Gastroesophageal sphincter (tissue), 4 donors: ENCODE data around the gene BEND7. TPM values are rescaled to one million over a fixed set of nuclear protein-coding genes. Genes with fewer than 3 reads are reported as not detected.

Experiments
- ATAC-seq: fragments of 150-250 bp; one replicate; pipeline ENCODE4 v1.9.1; 2016; ENCODE audit warnings: mild to moderate bottlenecking, moderate library complexity
- H3K27ac ChIP-seq, 4 donors: fragments of 200-600 bp; sonication (generic) in 3 of 4; 1 replicate in 3 of 4; 2 replicates in 1 of 4; pipeline ENCODE4 v1.5.1; 2016 to 2019
- H3K27me3 ChIP-seq: fragments of 200-600 bp; sonication (generic); one replicate; pipeline ENCODE4 v1.5.1; 2019
- H3K36me3 ChIP-seq, 2 donors: fragments of 200-600 bp; sonication (generic); one replicate each; pipeline ENCODE4 v1.5.1; 2019; ENCODE audit warnings: control low read depth in 1 of 2
- H3K4me1 ChIP-seq, 3 donors: fragments of 200-600 bp; sonication (generic); 1 replicate in 2 of 3; 2 replicates in 1 of 3; pipeline ENCODE4 v1.5.1; 2016 to 2019; ENCODE audit warnings: control low read depth in 2 of 3
- H3K4me3 ChIP-seq, 2 donors: fragments of 200-600 bp; sonication (generic); one replicate each; pipeline ENCODE4 v1.5.1; 2019; ENCODE audit warnings: mild to moderate bottlenecking in 1 of 2, moderate library complexity in 1 of 2
- H3K9me3 ChIP-seq, 3 donors: fragments of 200-600 bp; sonication (generic); one replicate each; pipeline ENCODE4 v1.5.1; 2017 to 2019; ENCODE audit warnings: control low read depth in 2 of 3
- CTCF ChIP-seq, 4 experiments: fragments of 200-600 bp in 2 of 4; fragments of 450-650 bp in 2 of 4; sonication (generic) in 1 of 4; IDR thresholded peaks; one replicate each; pipeline ENCODE4 v1.5.1; 2017 to 2019; ENCODE audit warnings: antibody characterized with exemption in 4 of 4, mild to moderate bottlenecking in 2 of 4, moderate library complexity in 2 of 4
- EP300 ChIP-seq: sonication (generic); formaldehyde crosslinking; IDR thresholded peaks from one replicate; pipeline ENCODE4 v1.6.1; 2017; ENCODE audit warnings: antibody characterized with exemption, mild to moderate bottlenecking
- POLR2A ChIP-seq, 2 donors: fragments of 450-650 bp; IDR thresholded peaks; one replicate each; pipeline ENCODE4 v1.6.1; 2017; ENCODE audit warnings: antibody characterized with exemption in 2 of 2, mild to moderate bottlenecking in 2 of 2, moderate library complexity in 1 of 2
- POLR2AphosphoS5 ChIP-seq: sonication (generic); formaldehyde crosslinking; IDR thresholded peaks from one replicate; pipeline ENCODE4 v1.6.1; 2017; ENCODE audit warnings: antibody characterized with exemption
- WGBS, 2 donors: methylation state at CpG; one replicate each; pipeline ENCODE4 v1.1.5; 2018; ENCODE audit warnings: low coverage in 1 of 2; 5-methylcytosine and 5-hydroxymethylcytosine counted together
- small RNA-seq, 4 donors: library from RNA; depleted of rRNA; stranded (forward); fragments of <200 nt; gene quantifications; one replicate each; pipeline ENCODE3, GENCODE V24; 2016
- total RNA-seq, 4 donors: library from RNA; depleted of rRNA; stranded (reverse); fragments of >200 nt; gene quantifications; one replicate each; pipeline ENCODE4 v1.1.0, GENCODE V29; 2016

Gene BEND7
- total RNA-seq, 4 donors from 2014 or later = 18.4 to 25.9 (median 22.5) TPM

GRCh38 chr10:13397052-13397451 lies 131.8 kb downstream of the BEND7 start:
- no peak for ATAC-seq
- WGBS, 2 donors = 86 to 96% methylated on average over 2 to 3 of the region's 3 CpGs
- no peak overlapping the region for H3K4me3 ChIP-seq
- H3K9me3 ChIP-seq = peaks cover 0 to 4% (median 0%) of the 10 kb centered on the region in 3 donors
- H3K27ac ChIP-seq = no peak overlapping the region
- peaks cover 21% of the 10 kb centered on the region for H3K27me3 ChIP-seq
- H3K4me1 ChIP-seq = no peaks in the 10 kb centered on the region
- no peaks in the 10 kb centered on the region for H3K36me3 ChIP-seq
- TF ChIP-seq EP300 = no peak
- no peak for TF ChIP-seq POLR2AphosphoS5
- no peak for TF ChIP-seq POLR2A (IDR thresholded peaks at IDR 0.05)
- no peak for TF ChIP-seq CTCF (IDR thresholded peaks at IDR 0.05)

GRCh38 chr10:13396369-13396768 lies 132.4 kb downstream of the BEND7 start:
- H3K4me3 ChIP-seq = no peak overlapping the region
- H3K27ac ChIP-seq = no peak overlapping the region
- peaks cover 19% of the 10 kb centered on the region for H3K27me3 ChIP-seq
- peaks cover 0 to 4% (median 0%) of the 10 kb centered on the region in 3 donors for H3K9me3 ChIP-seq
- ATAC-seq = no peak
- H3K4me1 ChIP-seq = no peaks in the 10 kb centered on the region
- H3K36me3 ChIP-seq = no peaks in the 10 kb centered on the region
- TF ChIP-seq EP300 (no peak), POLR2AphosphoS5 (no peak), CTCF (IDR thresholded peaks at IDR 0.05) (no peak), POLR2A (IDR thresholded peaks at IDR 0.05) (no peak)

GRCh38 chr10:13395540-13395939 lies 133.3 kb downstream of the BEND7 start:
- Histone ChIP-seq H3K36me3 (no peaks in the 10 kb centered on the region), H3K27me3 (peaks cover 11% of the 10 kb centered on the region), H3K4me3 (no peak overlapping the region), H3K9me3 (peaks cover 0 to 4% (median 0%) of the 10 kb centered on the region in 3 donors), H3K4me1 (no peaks in the 10 kb centered on the region), H3K27ac (no peak overlapping the region)
- WGBS, 2 donors = 90% methylated on average over 2 to 3 of the region's 3 CpGs
- no peak for ATAC-seq
- TF ChIP-seq POLR2A (IDR thresholded peaks at IDR 0.05) = no peak
- no peak for TF ChIP-seq EP300
- TF ChIP-seq CTCF (IDR thresholded peaks at IDR 0.05) = no peak
- no peak for TF ChIP-seq POLR2AphosphoS5

- no peaks in the 10 kb centered on the region for H3K4me1 ChIP-seq
- no peaks in the 10 kb centered on the region for H3K36me3 ChIP-seq
- H3K27ac ChIP-seq = no peak overlapping the region
- H3K4me3 ChIP-seq = no peak overlapping the region
- H3K27me3 ChIP-seq = peaks cover 6% of the 10 kb centered on the region
- 42 to 51% methylated on average over 4 of the region's 4 CpGs for WGBS, 2 donors
- TF ChIP-seq EP300 = no peak
- TF ChIP-seq CTCF (IDR thresholded peaks at IDR 0.05) = no peak
- TF ChIP-seq POLR2A (IDR thresholded peaks at IDR 0.05) = no peak
- no peak for TF ChIP-seq POLR2AphosphoS5
- no peak for ATAC-seq
- no peaks in the 10 kb centered on the region for H3K9me3 ChIP-seq
Measured at GRCh38 chr10:13393640-13394039, 135.2 kb downstream of the BEND7 start.

GRCh38 chr10:13392701-13393100 lies 136.1 kb downstream of the BEND7 start:
- Histone ChIP-seq H3K27ac (no peak overlapping the region), H3K4me1 (no peaks in the 10 kb centered on the region), H3K9me3 (no peaks in the 10 kb centered on the region), H3K27me3 (peaks cover 1% of the 10 kb centered on the region), H3K4me3 (no peak overlapping the region), H3K36me3 (no peaks in the 10 kb centered on the region)
- no peak for ATAC-seq
- TF ChIP-seq POLR2A (IDR thresholded peaks at IDR 0.05) (no peak), POLR2AphosphoS5 (no peak), CTCF (IDR thresholded peaks at IDR 0.05) (no peak), EP300 (no peak)
- WGBS, 2 donors = 86 to 100% methylated on average over 2 to 5 of the region's 5 CpGs

Small RNA genes within 50 kb of the gene (small RNA-seq; reads per million reads assigned to genes)
- 0 reads per million in 4 donors for gene RF00019

Other genes starting within 250 kb of the BEND7 start
- gene PHYH, start 228.9 kb downstream of the BEND7 start, total RNA-seq = 10 to 100 TPM; 31.9 to 53.4 (median 36.4) TPM
- 10 to 100 TPM; 42.4 to 57.0 (median 45.5) TPM for gene SEPHS1, start 180.7 kb downstream of the BEND7 start, total RNA-seq
- 10 to 100 TPM; 22.8 to 32.8 (median 24.0) TPM for gene PRPF18, start 58.0 kb upstream of the BEND7 start, total RNA-seq